Lung microvascular endothelial cell (primary cell): ENCODE data around the gene FAM193A. TPM values are rescaled to one million over a fixed set of nuclear protein-coding genes. Genes with fewer than 3 reads are reported as not detected.
"Not testable (repeated sequence)": the region's sequence is repeated elsewhere in the genome, so short reads cannot be mapped to it uniquely, and the experiment has no call there.

Source experiments
- DNase-seq, 2 donors: peaks; one replicate each; pipeline versions ENCODE4 v3.0.0 to v3.0.0-alpha.2; 2010; ENCODE audit warnings: low read depth in 2 of 2
- total RNA-seq: library from RNA; depleted of rRNA; stranded (reverse); fragments of >200 nt; gene quantifications from 2 replicates; pipeline ENCODE4 v1.2.1, GENCODE V29; 2014

FAM193A gene
- total RNA-seq, 1 donor from 2014 or later: 7.1 TPM

GRCh38 chr4:2574009-2574408 lies 37.6 kb downstream of the FAM193A start:
- no peak for DNase-seq

GRCh38 chr4:2574863-2575262 lies 38.4 kb downstream of the FAM193A start:
- no peak for DNase-seq

GRCh38 chr4:2576290-2576689 lies 39.8 kb downstream of the FAM193A start:
- no peak for DNase-seq

GRCh38 chr4:2578106-2578505 lies 41.7 kb downstream of the FAM193A start:
- DNase-seq: no peak

GRCh38 chr4:2579910-2580309 lies 43.5 kb downstream of the FAM193A start:
- DNase-seq: no peak

GRCh38 chr4:2583092-2583491 lies 46.6 kb downstream of the FAM193A start:
- no peak for DNase-seq

GRCh38 chr4:2583517-2583916 lies 47.1 kb downstream of the FAM193A start:
- DNase-seq: no peak

GRCh38 chr4:2586502-2586901 lies 50.1 kb downstream of the FAM193A start:
- DNase-seq: no peak

GRCh38 chr4:2587213-2587823 lies 50.9 kb downstream of the FAM193A start:
- DNase-seq: peak in 1 of 2 donors; percentile 11

GRCh38 chr4:2588259-2588658 lies 51.8 kb downstream of the FAM193A start:
- no peak for DNase-seq

- peak in 1 of 2 donors; percentile 10 for DNase-seq
Observed at GRCh38 chr4:2591189-2591588, 54.7 kb downstream of the FAM193A start.

- DNase-seq: not testable (repeated sequence)
Observed at GRCh38 chr4:2592014-2592413, 55.6 kb downstream of the FAM193A start.

GRCh38 chr4:2592572-2592971 lies 56.1 kb downstream of the FAM193A start:
- DNase-seq: peak in 1 of 2 donors; percentile 8

GRCh38 chr4:2593003-2593402 lies 56.6 kb downstream of the FAM193A start:
- DNase-seq: no peak

- no peak for DNase-seq
Observed at GRCh38 chr4:2595436-2595835, 59.0 kb downstream of the FAM193A start.

- no peak for DNase-seq
Observed at GRCh38 chr4:2595952-2596552, 59.6 kb downstream of the FAM193A start.

- no peak for DNase-seq
Observed at GRCh38 chr4:2596611-2597010, 60.2 kb downstream of the FAM193A start.

GRCh38 chr4:2598511-2599303 lies 62.3 kb downstream of the FAM193A start:
- peak; percentile 29 to 52 for DNase-seq

GRCh38 chr4:2599304-2599654 lies 62.8 kb downstream of the FAM193A start:
- DNase-seq: no peak

GRCh38 chr4:2600878-2601277 lies 64.4 kb downstream of the FAM193A start:
- DNase-seq: no peak

- no peak for DNase-seq
Observed at GRCh38 chr4:2604614-2605013, 68.2 kb downstream of the FAM193A start.

- no peak for DNase-seq
Observed at GRCh38 chr4:2606960-2607506, 70.6 kb downstream of the FAM193A start.

- DNase-seq: no peak
Observed at GRCh38 chr4:2607822-2608221, 71.4 kb downstream of the FAM193A start.
